BJ (cell line): ENCODE results near the gene PRKCQ. TPM values are rescaled to one million over a fixed set of nuclear protein-coding genes. Genes with fewer than 3 reads are reported as not detected.

Experiments used
- CTCF ChIA-PET: fragments of 350-600 bp; formaldehyde crosslinking; extraction: SDS; loops from one replicate; lab custom pipeline; 2021; ENCODE audit warnings: antibody characterized with exemption, inconsistent platforms; lab: Yijun Ruan, JAX
- POLR2A ChIA-PET: fragments of 300-600 bp; sonication (Branson Sonifier 250); formaldehyde crosslinking; extraction: SDS; loops from one replicate; lab custom pipeline; 2021; ENCODE audit warnings: antibody characterized with exemption; lab: Charles Lee
- DNase-seq: peaks from one replicate; pipeline ENCODE4 v3.0.0-alpha.2; 2011; ENCODE audit warnings: low read depth
- H3K27me3 ChIP-seq: 2 replicates; pipeline ENCODE4 v1.6.0; 2011; ENCODE audit warnings: low read length; ENCODE audit not compliant: control insufficient read depth, insufficient read depth
- H3K36me3 ChIP-seq: 2 replicates; pipeline ENCODE4 v1.5.1; 2011; ENCODE audit warnings: low read length; ENCODE audit not compliant: control insufficient read depth, insufficient read depth
- H3K4me3 ChIP-seq: 2 replicates; pipeline ENCODE4 v1.5.1; 2011; ENCODE audit warnings: low read depth, mild to moderate bottlenecking, control low read depth, low read length
- CTCF ChIP-seq: IDR thresholded peaks from 2 replicates; pipeline ENCODE4 v1.5.1; 2011; ENCODE audit warnings: low read depth, mild to moderate bottlenecking, control low read depth, inconsistent platforms, low read length, moderate library complexity; ENCODE audit not compliant: insufficient read depth
- polyA plus RNA-seq: library from polyadenylated mRNA; depleted of rRNA; stranded (reverse); fragments of >200 nt; gene quantifications from 2 replicates; pipeline ENCODE4 v1.2.3, GENCODE V29; 2011

Gene PRKCQ
- polyA plus RNA-seq, 1 experiment, result 0.06 TPM

DNA sequence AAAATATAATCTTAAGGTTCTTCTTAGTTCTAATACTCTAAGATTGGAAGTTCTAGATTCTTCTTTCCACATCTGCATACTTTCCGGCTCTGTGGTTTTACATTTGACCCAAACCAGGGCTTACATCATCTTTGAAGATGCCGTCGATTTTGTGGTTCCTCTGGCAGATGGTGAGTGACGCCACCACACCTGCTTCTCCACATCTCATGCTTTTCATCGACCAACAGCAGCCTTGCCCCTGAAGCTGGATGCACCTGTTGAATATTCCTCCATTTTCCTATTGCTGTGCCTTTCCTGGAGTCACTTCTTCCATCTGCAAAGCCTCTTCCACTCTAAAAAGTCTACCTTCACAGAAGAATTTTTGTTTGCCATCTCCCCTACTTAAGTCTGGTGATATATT, 121.3 kb downstream of the PRKCQ start:
- no peaks in the 10 kb centered on the region for H3K27me3 ChIP-seq
- ChIA-PET POLR2A (no interaction called here), CTCF (no interaction called here)
- TF ChIP-seq CTCF, result no peak
- DNase-seq, result no peak
- no peaks in the 10 kb centered on the region for H3K36me3 ChIP-seq
- no peak overlapping the region for H3K4me3 ChIP-seq

- TF ChIP-seq CTCF, result no peak
- Histone ChIP-seq H3K27me3 (no peaks in the 10 kb centered on the region), H3K4me3 (no peak overlapping the region), H3K36me3 (no peaks in the 10 kb centered on the region)
- POLR2A ChIA-PET, result no interaction called here
- CTCF ChIA-PET, result no interaction called here
- DNase-seq, result no peak
Observed at GRCh38 chr10:6457376-6457775, 122.7 kb downstream of the PRKCQ start.

DNA sequence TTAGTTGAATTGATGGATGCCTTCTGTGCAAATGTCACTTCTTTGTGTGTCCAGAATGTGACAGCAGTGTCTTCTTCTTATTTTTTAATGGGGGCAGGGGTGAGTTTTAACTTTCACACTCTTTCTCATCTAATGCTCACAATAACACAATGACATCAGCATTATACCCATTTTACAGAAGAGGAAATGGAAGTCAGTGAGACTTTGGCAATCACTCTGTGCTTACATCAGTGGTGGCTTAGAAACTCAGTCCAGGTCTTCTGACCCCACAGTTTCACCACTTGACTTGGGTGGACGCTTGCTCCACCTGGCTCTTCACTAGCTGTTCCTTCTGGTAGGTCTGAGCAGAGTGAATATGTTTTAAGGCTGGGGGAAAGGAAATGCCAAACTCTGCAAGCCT, 124.0 kb downstream of the PRKCQ start:
- H3K4me3 ChIP-seq, result no peak overlapping the region
- H3K36me3 ChIP-seq, result no peaks in the 10 kb centered on the region
- ChIA-PET POLR2A (no interaction called here), CTCF (no interaction called here)
- TF ChIP-seq CTCF, result no peak
- no peaks in the 10 kb centered on the region for H3K27me3 ChIP-seq
- DNase-seq, result no peak

GRCh38 chr10:6455592-6455991, 124.5 kb downstream of the PRKCQ start:
- H3K27me3 ChIP-seq, result no peaks in the 10 kb centered on the region
- no peak for TF ChIP-seq CTCF
- H3K36me3 ChIP-seq, result no peaks in the 10 kb centered on the region
- ChIA-PET POLR2A (no interaction called here), CTCF (interaction anchor here (1.6 kb wide), 1 partner anchor 10 kb away, joined by 3 read pairs; no protein-coding TSS in a partner anchor)
- no peak for DNase-seq
- no peak overlapping the region for H3K4me3 ChIP-seq

DNA sequence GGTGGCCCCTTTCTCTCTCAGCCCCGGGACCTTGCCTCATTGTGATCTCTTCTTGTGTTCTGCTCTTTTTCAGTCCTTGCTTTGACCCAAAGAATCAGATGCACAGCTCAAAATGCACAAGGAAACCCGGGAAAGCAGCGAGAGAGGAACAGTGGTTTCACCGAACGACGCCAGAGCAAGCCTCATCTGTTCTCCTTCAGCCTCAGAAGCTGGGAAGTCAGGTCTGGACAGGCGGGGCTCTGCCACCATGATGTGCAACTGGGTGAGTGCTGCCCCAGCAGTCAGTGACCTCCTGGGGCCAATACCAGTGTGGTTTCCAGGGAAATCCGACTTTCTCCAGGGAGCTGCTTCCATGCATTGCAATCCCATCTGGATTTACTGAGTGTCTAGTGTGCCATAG, 133.4 kb downstream of the PRKCQ start:
- no peaks in the 10 kb centered on the region for H3K36me3 ChIP-seq
- TF ChIP-seq CTCF, result no peak
- CTCF ChIA-PET, result interaction anchor here (0.7 to 1.3 kb wide), 3 partner anchors 20 to 226 kb away, joined by 3 read pairs; no protein-coding TSS in a partner anchor
- DNase-seq, result no peak
- POLR2A ChIA-PET, result no interaction called here
- no peak overlapping the region for H3K4me3 ChIP-seq
- 0 out of 2 replicates have a peak, but pooled peaks cover 2% of the 10 kb centered on the region for H3K27me3 ChIP-seq
